ENCODE results near the gene UGT1A1.
"Not testable (repeated sequence)": the region's sequence is repeated elsewhere in the genome, so short reads cannot be mapped to it uniquely, and the experiment has no call there.

UGT1A1 gene

GRCh38 chr2:233746475-233747282 is 13.4 kb upstream of the UGT1A1 start:
- Histone ChIP-seq H3K27me3 (ENCODE audit: insufficient read depth, low read length) (no peaks in the 10 kb centered on the region), H3K27ac (ENCODE audit: low read depth, low read length, poor library complexity, severe bottlenecking) (no peak overlapping the region), H3K9ac (ENCODE audit: low read length) (no peak overlapping the region), H2AFZ (ENCODE audit: low read length) (no peak overlapping the region), H3K4me3 (ENCODE audit: low read depth, low read length, poor library complexity, severe bottlenecking) (no peak overlapping the region), H3F3A (ENCODE audit: insufficient read depth, low read length) (no peaks in the 10 kb centered on the region), H3K79me2 (ENCODE audit: insufficient read depth, low read length) (no peaks in the 10 kb centered on the region), H4K20me1 (ENCODE audit: insufficient read depth, low read length) (no peaks in the 10 kb centered on the region), H3K4me1 (ENCODE audit: insufficient read depth, low read length, severe bottlenecking) (no peaks in the 10 kb centered on the region), H3K4me2 (ENCODE audit: low read length) (no peak overlapping the region), H3K9me3 (ENCODE audit: low read length) (no peaks in the 10 kb centered on the region), H3K9me2 (ENCODE audit: low read depth, low read length) (no peaks in the 10 kb centered on the region), H3K36me3 (ENCODE audit: insufficient read depth, low read length) (no peaks in the 10 kb centered on the region)
- TF ChIP-seq EZH2 (IDR thresholded peaks at IDR 0.05; ENCODE audit: borderline replicate concordance, low read length), result no peak
- no peak for TF ChIP-seq CTCF (IDR thresholded peaks at IDR 0.05; ENCODE audit: low read length)

- no peaks in the 10 kb centered on the region for H3F3A ChIP-seq (ENCODE audit: insufficient read depth, low read length)
- H3K9ac ChIP-seq (ENCODE audit: low read length), result no peak overlapping the region
- no peak overlapping the region for H2AFZ ChIP-seq (ENCODE audit: low read length)
- H3K79me2 ChIP-seq (ENCODE audit: insufficient read depth, low read length), result no peaks in the 10 kb centered on the region
- no peak for TF ChIP-seq CTCF (IDR thresholded peaks at IDR 0.05; ENCODE audit: low read length)
- TF ChIP-seq EZH2 (IDR thresholded peaks at IDR 0.05; ENCODE audit: borderline replicate concordance, low read length), result no peak
- no peaks in the 10 kb centered on the region for H3K9me3 ChIP-seq (ENCODE audit: low read length)
- H3K4me3 ChIP-seq (ENCODE audit: low read depth, low read length, poor library complexity, severe bottlenecking), result no peak overlapping the region
- no peaks in the 10 kb centered on the region for H3K4me1 ChIP-seq (ENCODE audit: insufficient read depth, low read length, severe bottlenecking)
- no peaks in the 10 kb centered on the region for H3K27me3 ChIP-seq (ENCODE audit: insufficient read depth, low read length)
- H3K4me2 ChIP-seq (ENCODE audit: low read length), result no peak overlapping the region
- no peak overlapping the region for H3K27ac ChIP-seq (ENCODE audit: low read depth, low read length, poor library complexity, severe bottlenecking)
- H3K36me3 ChIP-seq (ENCODE audit: insufficient read depth, low read length), result no peaks in the 10 kb centered on the region
- H4K20me1 ChIP-seq (ENCODE audit: insufficient read depth, low read length), result no peaks in the 10 kb centered on the region
- no peaks in the 10 kb centered on the region for H3K9me2 ChIP-seq (ENCODE audit: low read depth, low read length)
These were observed 12.9 kb upstream of the UGT1A1 start for GRCh38 chr2:233747283-233747544.

- not testable (repeated sequence) for H3K9me3 ChIP-seq (ENCODE audit: low read length)
These were observed 9.4 kb upstream of the UGT1A1 start for GRCh38 chr2:233750689-233751088.

GRCh38 chr2:233751212-233752009 is 8.7 kb upstream of the UGT1A1 start:
- H3K27me3 ChIP-seq (ENCODE audit: insufficient read depth, low read length); H3K9me2 ChIP-seq (ENCODE audit: low read depth, low read length); H3K27ac ChIP-seq (ENCODE audit: low read depth, low read length, poor library complexity, severe bottlenecking); H3K79me2 ChIP-seq (ENCODE audit: insufficient read depth, low read length); H3F3A ChIP-seq (ENCODE audit: insufficient read depth, low read length); H3K9me3 ChIP-seq (ENCODE audit: low read length); H3K4me3 ChIP-seq (ENCODE audit: low read depth, low read length, poor library complexity, severe bottlenecking); H3K9ac ChIP-seq (ENCODE audit: low read length); H3K4me2 ChIP-seq (ENCODE audit: low read length); H3K4me1 ChIP-seq (ENCODE audit: insufficient read depth, low read length, severe bottlenecking); H4K20me1 ChIP-seq (ENCODE audit: insufficient read depth, low read length); H3K36me3 ChIP-seq (ENCODE audit: insufficient read depth, low read length); H2AFZ ChIP-seq (ENCODE audit: low read length): not testable (repeated sequence)

More at GRCh38 chr2:233750689-233751088, 9.4 kb upstream of the UGT1A1 start:
- H3K36me3 ChIP-seq (ENCODE audit: insufficient read depth, low read length); H3K27ac ChIP-seq (ENCODE audit: low read depth, low read length, poor library complexity, severe bottlenecking); H3K9ac ChIP-seq (ENCODE audit: low read length); H3K4me1 ChIP-seq (ENCODE audit: insufficient read depth, low read length, severe bottlenecking); H3K79me2 ChIP-seq (ENCODE audit: insufficient read depth, low read length); H4K20me1 ChIP-seq (ENCODE audit: insufficient read depth, low read length); H3F3A ChIP-seq (ENCODE audit: insufficient read depth, low read length); H3K4me2 ChIP-seq (ENCODE audit: low read length); H3K27me3 ChIP-seq (ENCODE audit: insufficient read depth, low read length); H2AFZ ChIP-seq (ENCODE audit: low read length); H3K4me3 ChIP-seq (ENCODE audit: low read depth, low read length, poor library complexity, severe bottlenecking); H3K9me2 ChIP-seq (ENCODE audit: low read depth, low read length): not testable (repeated sequence)
